CD4-positive, CD25-positive, alpha-beta regulatory T cell (primary cell): ENCODE data around the gene EOGT. TPM values are rescaled to one million over a fixed set of nuclear protein-coding genes. Genes with fewer than 3 reads are reported as not detected.

Source experiments
- ATAC-seq, 2 donors: fragments of 150-1000 bp; cut with Tn5 transposase; one replicate each; pipeline ENCODE4 v1.10.0; 2021; ENCODE audit warnings: low read depth in 2 of 2, moderate number of reproducible peaks in 2 of 2, moderate library complexity in 1 of 2
- DNase-seq, 3 donors: peaks; one replicate each; pipeline versions ENCODE4 v3.0.0 to v3.0.0-alpha.2; 2012 to 2022; ENCODE audit warnings: mixed read lengths in 1 of 3
- H3K27ac ChIP-seq: one replicate; pipeline ENCODE4 v1.7.0; 2013; ENCODE audit warnings: mild to moderate bottlenecking, low read length; ENCODE audit not compliant: insufficient read depth, poor library complexity, severe bottlenecking
- H3K27me3 ChIP-seq: one replicate; pipeline ENCODE4 v1.7.0; 2013; ENCODE audit warnings: low read length; ENCODE audit not compliant: control insufficient read depth, insufficient read depth
- H3K36me3 ChIP-seq: one replicate; pipeline ENCODE4 v1.7.0; 2013; ENCODE audit warnings: mild to moderate bottlenecking, low read length, moderate library complexity; ENCODE audit not compliant: control insufficient read depth, insufficient read depth
- H3K4me1 ChIP-seq: 2 replicates; pipeline ENCODE4 v1.7.0; 2013; ENCODE audit warnings: mild to moderate bottlenecking, low read length; ENCODE audit not compliant: insufficient read depth, control insufficient read depth, poor library complexity, severe bottlenecking
- H3K4me3 ChIP-seq: one replicate; pipeline ENCODE4 v1.7.0; 2013; ENCODE audit warnings: low read depth, mild to moderate bottlenecking, low read length, moderate library complexity
- H3K9me3 ChIP-seq, 2 experiments: 1 replicate in 1 of 2; 2 replicates in 1 of 2; pipeline ENCODE4 v1.7.0; 2013; ENCODE audit warnings: low read length in 2 of 2, mild to moderate bottlenecking in 1 of 2, moderate library complexity in 1 of 2; ENCODE audit not compliant: control insufficient read depth in 2 of 2
- H3K27ac Mint-ChIP-seq, 3 donors: one replicate each; pipeline ENCODE4 v1.8.0; 2020 to 2022; ENCODE audit warnings: mild to moderate bottlenecking in 3 of 3, mixed read lengths in 3 of 3, moderate library complexity in 2 of 3
- H3K27me3 Mint-ChIP-seq: one replicate; pipeline ENCODE4 v1.8.0; 2022; ENCODE audit warnings: mild to moderate bottlenecking, mixed read lengths
- H3K36me3 Mint-ChIP-seq: one replicate; pipeline ENCODE4 v1.8.0; 2020; ENCODE audit warnings: mixed read lengths
- H3K4me1 Mint-ChIP-seq, 4 donors: one replicate each; pipeline ENCODE4 v1.8.0; 2020 to 2022; ENCODE audit warnings: mixed read lengths in 4 of 4, mild to moderate bottlenecking in 1 of 4
- H3K4me3 Mint-ChIP-seq, 4 donors: one replicate each; pipeline ENCODE4 v1.8.0; 2020 to 2022; ENCODE audit warnings: mild to moderate bottlenecking in 4 of 4, mixed read lengths in 4 of 4, moderate library complexity in 3 of 4
- H3K9me3 Mint-ChIP-seq, 7 donors: one replicate each; pipeline ENCODE4 v1.8.0; 2020 to 2022; ENCODE audit warnings: mixed read lengths in 7 of 7, mild to moderate bottlenecking in 3 of 7, moderate library complexity in 2 of 7
- polyA plus RNA-seq, 4 donors: library from polyadenylated mRNA; unstranded; fragments of 300-500 nt; fragmentation: Illumina TruSeq; gene quantifications; one replicate each; pipeline ENCODE4 v1.2.3, GENCODE V29; 2021
- total RNA-seq: library from RNA; stranded (reverse); gene quantifications from one replicate; pipeline ENCODE4 v1.2.3, GENCODE V29; 2022

The EOGT gene
- total RNA-seq: 25.7 TPM
- polyA plus RNA-seq: 10 to 100 TPM; 15.8 to 23.0 (median 18.7) TPM

- no peaks in the 10 kb centered on the region for H3K27me3 Mint-ChIP-seq
- H3K4me1 Mint-ChIP-seq: peaks cover 18 to 64% (median 34%) of the 10 kb centered on the region in 4 donors
- H3K4me3 Mint-ChIP-seq: peak within 1 kb of the TSS; percentile 90 to 96 (median 93)
- H3K9me3 Mint-ChIP-seq: no peaks in the 10 kb centered on the region
- H3K27ac Mint-ChIP-seq: peak within 1 kb of the TSS; percentile 79 to 89 (median 85)
- Histone ChIP-seq H3K4me3 (peak within 1 kb of the TSS; percentile 89), H3K27ac (peak within 1 kb of the TSS; percentile 79), H3K27me3 (no peaks in the 10 kb centered on the region), H3K4me1 (peaks cover 21% of the 10 kb centered on the region), H3K9me3 (no peaks in the 10 kb centered on the region), H3K36me3 (peaks cover 5% of the 10 kb centered on the region)
- DNase-seq: peak; percentile 73 to 86 (median 76)
- ATAC-seq: peak; percentile 80
- H3K36me3 Mint-ChIP-seq: peaks cover 3% of the 10 kb centered on the region
Observed at GRCh38 chr3:69013253-69014021, at the start of gene EOGT. Gene EOGT, minus strand, starts transcription at chr3:69013684. Its CDS starts 3,838 bp downstream, at chr3:69009846.

DNA sequence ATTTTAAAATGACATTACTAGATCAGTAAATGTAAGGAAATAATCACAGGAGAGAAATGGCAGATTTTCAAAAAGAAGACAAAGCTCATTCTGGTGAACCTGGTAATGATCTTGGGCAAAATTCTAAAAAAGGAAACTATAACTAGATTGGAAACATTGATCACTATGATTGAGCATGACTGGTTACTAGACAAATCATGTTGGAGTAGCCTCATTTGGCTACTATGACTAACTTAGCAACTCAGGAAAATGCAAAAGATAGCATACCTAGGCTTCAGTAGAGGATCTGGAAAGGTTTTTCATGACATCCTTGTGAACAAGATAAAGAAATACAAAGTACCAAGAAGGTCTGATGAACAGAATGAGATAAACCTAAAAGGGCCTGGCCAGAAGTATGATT lies 46.2 kb upstream of the EOGT start:
- Mint-ChIP-seq H3K36me3 (peaks cover 35% of the 10 kb centered on the region), H3K27ac (peak overlapping the region; percentile 82 to 96 (median 89)), H3K4me1 (peaks cover 36 to 53% (median 41%) of the 10 kb centered on the region in 4 donors), H3K9me3 (peaks cover 0 to 3% (median 0%) of the 10 kb centered on the region in 7 donors), H3K4me3 (peak overlapping the region in 2 of 4 donors; percentile 34 to 85), H3K27me3 (no peaks in the 10 kb centered on the region)
- ATAC-seq (no peak), DNase-seq (no peak)
- H3K27me3 ChIP-seq: no peaks in the 10 kb centered on the region
- H3K4me3 ChIP-seq: no peak overlapping the region
- no peaks in the 10 kb centered on the region for H3K9me3 ChIP-seq
- peaks cover 48% of the 10 kb centered on the region for H3K36me3 ChIP-seq
- peak overlapping the region; percentile 70 for H3K27ac ChIP-seq
- peaks cover 38% of the 10 kb centered on the region for H3K4me1 ChIP-seq

- Histone ChIP-seq H3K9me3 (no peaks in the 10 kb centered on the region), H3K27me3 (no peaks in the 10 kb centered on the region), H3K27ac (peak overlapping the region; percentile 70), H3K36me3 (peaks cover 50% of the 10 kb centered on the region), H3K4me3 (peak overlapping the region; percentile 72), H3K4me1 (peaks cover 30% of the 10 kb centered on the region)
- no peaks in the 10 kb centered on the region for H3K27me3 Mint-ChIP-seq
- peaks cover 30 to 45% (median 34%) of the 10 kb centered on the region in 4 donors for H3K4me1 Mint-ChIP-seq
- H3K4me3 Mint-ChIP-seq: peak overlapping the region in 3 of 4 donors; percentile 2 to 56 (median 13)
- H3K27ac Mint-ChIP-seq: peak overlapping the region; percentile 82 to 96 (median 89)
- H3K9me3 Mint-ChIP-seq: peaks cover 0 to 3% (median 0%) of the 10 kb centered on the region in 7 donors
- ATAC-seq (no peak), DNase-seq (no peak)
- peaks cover 35% of the 10 kb centered on the region for H3K36me3 Mint-ChIP-seq
Observed at GRCh38 chr3:69058947-69059224, 45.4 kb upstream of the EOGT start.

- DNase-seq (peak in 2 of 3 donors; percentile 44 to 76), ATAC-seq (peak; percentile 95)
- Mint-ChIP-seq H3K9me3 (peaks cover 0 to 3% (median 0%) of the 10 kb centered on the region in 7 donors), H3K27ac (peak overlapping the region; percentile 82 to 96 (median 89)), H3K27me3 (no peaks in the 10 kb centered on the region), H3K4me1 (peaks cover 27 to 40% (median 30%) of the 10 kb centered on the region in 4 donors), H3K4me3 (peak overlapping the region; percentile 13 to 56 (median 44)), H3K36me3 (peaks cover 35% of the 10 kb centered on the region)
- Histone ChIP-seq H3K9me3 (no peaks in the 10 kb centered on the region), H3K27me3 (no peaks in the 10 kb centered on the region), H3K27ac (peak overlapping the region; percentile 70), H3K36me3 (peaks cover 50% of the 10 kb centered on the region), H3K4me3 (peak overlapping the region; percentile 72), H3K4me1 (peaks cover 25% of the 10 kb centered on the region)
Observed at GRCh38 chr3:69058180-69058946, 44.9 kb upstream of the EOGT start.

DNA sequence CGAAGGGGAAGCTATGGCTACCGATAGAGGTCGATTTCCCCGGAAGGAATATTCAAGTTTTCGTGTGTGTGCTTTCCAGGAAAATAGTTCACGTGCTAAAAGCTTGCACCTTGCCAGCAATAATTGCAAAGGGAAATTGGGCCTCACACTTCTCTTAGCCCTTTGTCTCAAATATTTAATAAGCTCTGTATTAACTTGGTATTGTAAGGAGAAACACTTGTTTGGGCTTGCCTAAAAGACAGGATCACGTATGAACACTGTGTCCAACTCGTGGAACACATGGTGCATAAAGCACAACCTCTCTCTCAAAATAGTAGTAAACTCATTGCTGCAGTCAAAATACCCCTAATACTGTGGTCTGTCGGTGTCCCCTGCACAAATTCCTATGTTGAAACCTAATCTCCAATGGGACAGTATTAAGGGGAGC lies 39.0 kb upstream of the EOGT start:
- Histone ChIP-seq H3K4me3 (peak overlapping the region; percentile 92), H3K9me3 (no peaks in the 10 kb centered on the region), H3K4me1 (peaks cover 34% of the 10 kb centered on the region), H3K27me3 (no peaks in the 10 kb centered on the region), H3K36me3 (peaks cover 28% of the 10 kb centered on the region), H3K27ac (peak overlapping the region; percentile 97)
- DNase-seq: no peak
- H3K36me3 Mint-ChIP-seq: peaks cover 20% of the 10 kb centered on the region
- H3K27me3 Mint-ChIP-seq: no peaks in the 10 kb centered on the region
- H3K4me3 Mint-ChIP-seq: peak overlapping the region; percentile 95 to 99 (median 99)
- H3K27ac Mint-ChIP-seq: peak overlapping the region; percentile 93 to 99 (median 98)
- peaks cover 26 to 58% (median 39%) of the 10 kb centered on the region in 4 donors for H3K4me1 Mint-ChIP-seq
- peak in 1 of 2 donors; percentile 2 for ATAC-seq
- H3K9me3 Mint-ChIP-seq: no peaks in the 10 kb centered on the region

GRCh38 chr3:69051756-69052471 lies 38.4 kb upstream of the EOGT start, which contains the start of gene TMF1:
Gene TMF1, minus strand, starts transcription at chr3:69052333. Its CDS starts 247 bp downstream, at chr3:69052086.
- ATAC-seq: peak; percentile 92 to 93

DNA sequence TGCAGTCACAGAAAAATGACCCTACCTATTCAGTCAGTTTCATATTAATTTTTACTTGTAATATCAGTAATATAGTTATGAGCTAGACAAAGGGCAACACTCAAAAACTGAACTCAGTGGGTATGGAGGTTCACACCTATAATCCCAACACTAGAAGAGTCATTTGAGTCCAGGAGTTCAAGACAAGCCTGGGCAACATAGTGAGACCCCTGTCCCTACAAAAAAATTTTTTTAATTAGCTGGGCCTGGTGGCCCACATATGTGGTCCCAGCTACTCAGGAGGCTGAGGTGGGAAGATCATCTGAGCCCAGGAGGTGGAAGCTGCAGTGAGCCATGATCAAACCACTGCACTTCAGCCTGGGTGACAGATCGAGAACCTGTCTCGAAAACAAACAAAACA lies 35.5 kb upstream of the EOGT start:
- Mint-ChIP-seq H3K4me3 (peak overlapping the region; percentile 48 to 99 (median 90)), H3K4me1 (peaks cover 37 to 62% (median 50%) of the 10 kb centered on the region in 4 donors), H3K27me3 (no peaks in the 10 kb centered on the region), H3K36me3 (peaks cover 23% of the 10 kb centered on the region), H3K9me3 (no peaks in the 10 kb centered on the region), H3K27ac (no peak overlapping the region)
- no peaks in the 10 kb centered on the region for H3K27me3 ChIP-seq
- no peaks in the 10 kb centered on the region for H3K9me3 ChIP-seq
- peaks cover 34% of the 10 kb centered on the region for H3K4me1 ChIP-seq
- no peak overlapping the region for H3K27ac ChIP-seq
- peaks cover 38% of the 10 kb centered on the region for H3K36me3 ChIP-seq
- ATAC-seq: no peak
- H3K4me3 ChIP-seq: peak overlapping the region; percentile 14
- no peak for DNase-seq

More at GRCh38 chr3:69051756-69052471, 38.4 kb upstream of the EOGT start, which contains the start of gene TMF1:
- Mint-ChIP-seq H3K27me3 (no peaks in the 10 kb centered on the region), H3K4me3 (peak within 1 kb of the TSS; percentile 95 to 99 (median 99)), H3K36me3 (peaks cover 23% of the 10 kb centered on the region), H3K9me3 (no peaks in the 10 kb centered on the region), H3K4me1 (peaks cover 25 to 57% (median 39%) of the 10 kb centered on the region in 4 donors), H3K27ac (peak within 1 kb of the TSS; percentile 93 to 99 (median 98))
- Histone ChIP-seq H3K4me1 (peaks cover 34% of the 10 kb centered on the region), H3K4me3 (peak within 1 kb of the TSS; percentile 92), H3K27ac (peak within 1 kb of the TSS; percentile 97), H3K27me3 (no peaks in the 10 kb centered on the region), H3K9me3 (no peaks in the 10 kb centered on the region), H3K36me3 (peaks cover 34% of the 10 kb centered on the region)
- peak; percentile 98 to 100 (median 98) for DNase-seq
